HepG2 (cell line): ENCODE measurements around the gene GPX7. TPM values are rescaled to one million over a fixed set of nuclear protein-coding genes. Genes with fewer than 3 reads are reported as not detected.

ENCODE experiments used
- ATAC-seq: fragments of 200-7000 bp; cut with Tn5 transposase; 3 replicates; pipeline ENCODE4 v1.9.1; 2020; ENCODE audit warnings: mild to moderate bottlenecking, moderate library complexity
- BruUV-seq: library from RNA; stranded (reverse); fragments of 400-500 nt; replicated peaks from 2 replicates; lab custom pipeline; 2021; lab: Mats Ljungman, UMichigan
- CTCF ChIA-PET: fragments of 300-600 bp; formaldehyde crosslinking; extraction: SDS; loops from one replicate; lab custom pipeline; 2021; ENCODE audit warnings: low total read pairs, inconsistent platforms, low intra/inter-chr PET ratio; lab: Yijun Ruan, JAX
- POLR2A ChIA-PET: fragments of 350-600 bp; sonication (Branson Sonifier 250); formaldehyde crosslinking; loops from one replicate; lab custom pipeline; 2020; ENCODE audit warnings: antibody characterized with exemption, inconsistent platforms; lab: Yijun Ruan, JAX
- DNase-seq: peaks from one replicate; pipeline ENCODE4 v3.0.0-alpha.2; 2015; ENCODE audit warnings: low spot score
- FAIRE-seq: peaks from 3 replicates; lab custom pipeline; 2011; peaks lifted over from hg19 to GRCh38; lab: Jason Lieb, UNC
- H2AFZ ChIP-seq: one replicate; pipeline ENCODE4 v1.6.1; 2011; ENCODE audit warnings: low read length, inconsistent platforms
- H3K27ac ChIP-seq: fragments of 300-600 bp; 3 replicates; pipeline ENCODE4 v1.8.0; 2011; ENCODE audit warnings: mixed run types, mild to moderate bottlenecking, mixed read lengths, low read length, inconsistent platforms; ENCODE audit not compliant: insufficient read depth; ENCODE audit errors: extremely low read length
- H3K27me3 ChIP-seq, 2 experiments: fragments of 200-600 bp in 1 of 2; 2 replicates in 1 of 2; 3 replicates in 1 of 2; pipeline versions ENCODE4 v1.6.0 to v1.8.0; 2011; ENCODE audit warnings: low read length in 2 of 2, mild to moderate bottlenecking in 2 of 2, moderate library complexity in 2 of 2, inconsistent platforms in 1 of 2; ENCODE audit not compliant: insufficient read depth in 2 of 2, control insufficient read depth in 1 of 2
- H3K36me3 ChIP-seq, 2 experiments: fragments of 200-600 bp in 1 of 2; replicated peaks in 1 of 2; 2 replicates in 1 of 2; 3 replicates in 1 of 2; pipeline versions ENCODE4 v1.5.1 to v1.8.0; 2011; ENCODE audit warnings: low read length in 2 of 2, inconsistent platforms in 1 of 2; ENCODE audit not compliant: insufficient read depth in 2 of 2, control insufficient read depth in 1 of 2
- H3K4me1 ChIP-seq: 2 replicates; pipeline ENCODE4 v1.5.1; 2012; ENCODE audit warnings: low read length, inconsistent platforms; ENCODE audit not compliant: insufficient read depth
- H3K4me2 ChIP-seq: 2 replicates; pipeline ENCODE4 v1.6.0; 2011; ENCODE audit warnings: low read depth, low read length, inconsistent platforms
- H3K4me3 ChIP-seq, 3 experiments: fragments of 200-600 bp in 1 of 3; sonication (generic), shearing (Covaris generic) in 1 of 3; replicated peaks in 1 of 3; 2 replicates each; pipeline ENCODE4 v1.5.1; 2011 to 2016; ENCODE audit warnings: low read length in 3 of 3, inconsistent platforms in 2 of 3, low read depth in 2 of 3, mild to moderate bottlenecking in 2 of 3, control low read depth in 1 of 3, mixed read lengths in 1 of 3; ENCODE audit not compliant: insufficient read depth in 1 of 3
- H3K79me2 ChIP-seq: one replicate; pipeline ENCODE4 v1.6.1; 2011; ENCODE audit warnings: low read length, inconsistent platforms; ENCODE audit not compliant: insufficient read depth
- H3K9ac ChIP-seq: 2 replicates; pipeline ENCODE4 v1.6.0; 2011; ENCODE audit warnings: mild to moderate bottlenecking, low read depth, low read length, inconsistent platforms; ENCODE audit not compliant: insufficient read depth
- H3K9me3 ChIP-seq: 2 replicates; pipeline ENCODE4 v1.5.1; 2012; ENCODE audit warnings: mild to moderate bottlenecking, low read length
- H4K20me1 ChIP-seq: 2 replicates; pipeline ENCODE4 v1.6.0; 2011; ENCODE audit warnings: inconsistent platforms, mild to moderate bottlenecking, low read length, moderate library complexity; ENCODE audit not compliant: insufficient read depth
- DNMT3B ChIP-seq: conservative IDR thresholded peaks from 2 replicates; pipeline ENCODE4 v1.6.1; 2016; ENCODE audit warnings: missing biosample characterization, control low read depth
- HNRNPK ChIP-seq: fragments of 200-400 bp; formaldehyde crosslinking; IDR thresholded peaks from 2 replicates; pipeline ENCODE4 v1.6.1; 2018; ENCODE audit warnings: low read length, low read depth, moderate library complexity, mild to moderate bottlenecking; ENCODE audit not compliant: poor library complexity, severe bottlenecking
- SP1 ChIP-seq, 2 experiments: fragments of 450-650 bp in 1 of 2; sonication (generic) in 1 of 2; formaldehyde crosslinking in 1 of 2; IDR thresholded peaks; 2 replicates each; pipeline versions ENCODE4 v1.4.0 to v1.6.1; 2016 to 2020; ENCODE audit warnings: missing genetic modification reagents in 1 of 2
- ZBTB34 ChIP-seq: sonication (generic); formaldehyde crosslinking; IDR thresholded peaks from 2 replicates; pipeline ENCODE4 v1.8.0; 2022; ENCODE audit warnings: mild to moderate bottlenecking, missing genetic modification reagents
- ZFX ChIP-seq: sonication (generic); formaldehyde crosslinking; IDR thresholded peaks from 2 replicates; pipeline ENCODE4 v1.4.0; 2020; ENCODE audit warnings: mild to moderate bottlenecking, low read depth, missing genetic modification reagents, moderate library complexity
- ZNF512 ChIP-seq: sonication (generic); formaldehyde crosslinking; IDR thresholded peaks from 2 replicates; pipeline ENCODE4 v1.4.0; 2020; ENCODE audit warnings: mild to moderate bottlenecking, missing genetic modification reagents
- ZNF768 ChIP-seq: sonication (generic); formaldehyde crosslinking; IDR thresholded peaks from 2 replicates; pipeline ENCODE4 v1.4.0; 2020; ENCODE audit warnings: missing genetic modification reagents
- WGBS: methylation state at CpG from one replicate; pipeline ENCODE4 v1.1.6; 2017; ENCODE audit warnings: low lambda C conversion rate; 5-methylcytosine and 5-hydroxymethylcytosine counted together
- in situ Hi-C: cut with HindIII; loops from 2 replicates; pipeline ENCODE4 v1.10.0; 2017; ENCODE audit warnings: low pct_unique_long_range_greater_than_20kb; ENCODE audit not compliant: extremely low pct_ligation_motif_present
- intact Hi-C: fragments of 100-400 bp; cut with micrococcal nuclease; formaldehyde crosslinking; loops from one replicate; pipeline ENCODE4 v1.10.0; 2022; ENCODE audit not compliant: unreplicated experiment
- polyA plus RNA-seq, 8 experiments: library from polyadenylated mRNA; depleted of rRNA in 3 of 8; stranded (reverse) in 7 of 8; unstranded in 1 of 8; fragments of >200 nt; fragmentation: Illumina TruSeq in 4 of 8; extraction: Trizol in 4 of 8; gene quantifications; 2 replicates each; pipeline versions ENCODE4 v1.2.1 to v1.2.3, GENCODE V29; 2011 to 2016; ENCODE audit warnings: low read depth in 4 of 8, missing spikeins in 1 of 8, mixed read lengths in 1 of 8; ENCODE audit not compliant: insufficient read depth in 1 of 8
- total RNA-seq, 5 experiments: library from RNA; depleted of rRNA; stranded (reverse); fragments of >200 nt; fragmentation: Illumina TruSeq; extraction: Trizol; gene quantifications; 2 replicates each; pipeline ENCODE4 v1.2.3, GENCODE V29; 2016; ENCODE audit warnings: low read depth in 1 of 5

GPX7 gene
- total and polyA plus RNA-seq, 2 of the 13 experiments (the other 11 are each of a cell fraction or from before 2014, with no cell fraction given) = 14.1 to 16.2 TPM

GRCh38 chr1:52601519-52601918 lies 652 bp upstream of the GPX7 start (continued):
- TF ChIP-seq ZBTB34 (CRISPR knock-in tag) (no peak), SP1 (IDR thresholded peaks at IDR 0.05) (no peak), SP1 (CRISPR knock-in tag; IDR thresholded peaks at IDR 0.05) (no peak), HNRNPK (no peak)

- ChIA-PET CTCF (no interaction called here), POLR2A (interaction anchor here (1.4 kb wide), 1 partner anchor 100 kb away, joined by 3 read pairs; no protein-coding TSS in a partner anchor)
- WGBS = 64% methylated on average over 21 of the region's 21 CpGs
- TF ChIP-seq DNMT3B (CRISPR knock-in tag) (no peak), ZFX (peak; percentile 5; the same call in 1 of the 2 replicates), ZNF512 (CRISPR knock-in tag) (no peak), ZNF768 (peak; percentile 83; the same call in 1 of the 2 replicates)
- Histone ChIP-seq H3K27me3 (no peaks in the 10 kb centered on the region), H4K20me1 (no peaks in the 10 kb centered on the region), H3K9ac (peak overlapping the region; percentile 52), H3K4me2 (peak overlapping the region; percentile 87), H3K4me1 (peaks cover 31% of the 10 kb centered on the region), H3K27ac (no peak overlapping the region), H3K4me3 (peak overlapping the region; percentile 49 to 69 (median 56); a peak in 5 of 6 replicates), H3K36me3 (no peaks in the 10 kb centered on the region), H3K9me3 (no peaks in the 10 kb centered on the region), H3K79me2 (no peaks in the 10 kb centered on the region), H2AFZ (no peak overlapping the region)
- FAIRE-seq = no peak
- intact Hi-C loops = loop anchor here (10.0 kb wide), 1 partner anchor 52 kb away; no protein-coding TSS in a partner anchor
- no peak for DNase-seq
- no TSS peak for BruUV-seq
- ATAC-seq = no peak
- in situ Hi-C loops = no loop called here
These were observed 857 bp downstream of the GPX7 start for GRCh38 chr1:52602856-52603600.
